ENCODE results near the gene LIPK.
"Not testable (repeated sequence)": the region's sequence is repeated elsewhere in the genome, so short reads cannot be mapped to it uniquely, and the experiment has no call there.

Gene LIPK

DNA sequence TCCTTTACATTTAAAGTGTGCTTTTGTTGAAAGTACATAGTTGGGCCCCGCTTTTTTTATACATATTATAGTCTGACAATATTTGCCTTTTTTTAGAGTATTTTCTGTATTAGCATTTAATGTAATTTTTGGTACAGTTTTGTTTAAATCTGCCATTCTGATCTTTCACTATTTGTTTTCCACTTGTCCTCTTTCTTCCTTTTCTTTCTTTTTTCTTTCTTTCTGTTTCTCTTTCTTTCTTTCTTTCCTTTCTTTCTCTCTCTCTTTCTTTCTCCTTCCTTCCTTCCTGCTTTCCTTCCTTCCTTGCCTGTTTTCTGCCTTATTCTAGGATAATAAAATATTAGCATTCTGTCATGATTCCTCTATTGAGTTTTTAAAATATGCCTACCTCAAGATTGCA, 9.5 kb downstream of the LIPK start:
- H3K9me3 ChIP-seq, result no peaks in the 10 kb centered on the region
- no peak overlapping the region for H3K4me3 ChIP-seq
- H3K27ac ChIP-seq, result no peak overlapping the region

DNA sequence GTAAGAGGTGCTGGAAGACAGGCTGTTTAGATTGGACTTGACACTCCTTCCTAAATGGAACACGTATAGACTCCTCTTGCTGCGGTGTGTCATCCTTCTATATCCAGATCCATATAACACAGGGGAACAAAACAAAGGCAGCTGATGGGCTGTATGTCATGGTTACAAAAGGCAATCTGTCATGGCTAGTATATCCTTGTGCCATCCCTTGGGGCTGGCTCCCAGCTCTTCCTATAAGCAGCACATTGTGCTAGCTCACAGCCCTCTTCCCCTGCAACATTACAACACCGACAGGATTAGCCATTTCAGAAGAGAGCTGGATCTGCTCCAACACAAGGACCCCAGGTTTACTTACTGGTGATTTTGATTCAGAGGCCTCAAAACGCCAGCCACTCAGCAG, 15.3 kb downstream of the LIPK start:
- Histone ChIP-seq H3K4me3 (no peak overlapping the region), H3K4me1 (no peaks in the 10 kb centered on the region), H3K9me3 (no peaks in the 10 kb centered on the region), H3K27me3 (no peaks in the 10 kb centered on the region), H4K20me1 (no peaks in the 10 kb centered on the region), H3K27ac (no peak overlapping the region), H3K4me2 (no peak overlapping the region), H3K36me3 (no peaks in the 10 kb centered on the region), H3K9ac (no peak overlapping the region)
- TF ChIP-seq Cebpa-rat (IDR thresholded peaks at IDR 0.05), result no peak

More for the DNA sequence above, 9.5 kb downstream of the LIPK start:
- Histone ChIP-seq H3K9ac (no peak overlapping the region), H3K4me1 (no peaks in the 10 kb centered on the region), H3K27me3 (no peaks in the 10 kb centered on the region), H3K36me3 (no peaks in the 10 kb centered on the region), H3K4me2 (no peak overlapping the region), H4K20me1 (no peaks in the 10 kb centered on the region)
- TF ChIP-seq Cebpa-rat (IDR thresholded peaks at IDR 0.05), result no peak

DNA sequence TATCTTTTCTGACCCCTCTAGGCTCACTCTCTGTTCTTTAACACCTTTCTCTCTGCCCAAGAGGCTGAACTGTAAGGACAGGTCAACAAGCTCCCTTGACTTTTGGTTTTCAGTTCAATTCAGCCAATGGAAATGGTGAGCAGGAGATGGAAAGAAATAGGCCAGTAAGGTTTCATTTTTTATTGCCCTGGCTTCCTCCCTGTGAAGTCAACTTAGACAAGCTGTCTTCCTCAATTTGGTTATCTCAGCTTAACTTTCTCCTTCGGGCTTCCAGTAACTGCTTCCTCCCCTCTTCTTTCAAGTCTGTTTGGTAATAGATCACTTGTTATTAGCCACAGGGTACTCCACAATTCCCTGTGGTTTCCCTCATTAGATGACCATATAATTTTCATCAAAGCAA, 19.7 kb downstream of the LIPK start:
- no peak overlapping the region for H3K4me3 ChIP-seq
- no peaks in the 10 kb centered on the region for H3K36me3 ChIP-seq
- no peak overlapping the region for H3K4me2 ChIP-seq
- H4K20me1 ChIP-seq, result no peaks in the 10 kb centered on the region
- H3K9ac ChIP-seq, result no peak overlapping the region
- TF ChIP-seq Cebpa-rat (IDR thresholded peaks at IDR 0.05), result no peak
- no peaks in the 10 kb centered on the region for H3K4me1 ChIP-seq
- no peaks in the 10 kb centered on the region for H3K27me3 ChIP-seq
- no peak overlapping the region for H3K27ac ChIP-seq
- H3K9me3 ChIP-seq, result no peaks in the 10 kb centered on the region; the same call in 1 of the 2 replicates

DNA sequence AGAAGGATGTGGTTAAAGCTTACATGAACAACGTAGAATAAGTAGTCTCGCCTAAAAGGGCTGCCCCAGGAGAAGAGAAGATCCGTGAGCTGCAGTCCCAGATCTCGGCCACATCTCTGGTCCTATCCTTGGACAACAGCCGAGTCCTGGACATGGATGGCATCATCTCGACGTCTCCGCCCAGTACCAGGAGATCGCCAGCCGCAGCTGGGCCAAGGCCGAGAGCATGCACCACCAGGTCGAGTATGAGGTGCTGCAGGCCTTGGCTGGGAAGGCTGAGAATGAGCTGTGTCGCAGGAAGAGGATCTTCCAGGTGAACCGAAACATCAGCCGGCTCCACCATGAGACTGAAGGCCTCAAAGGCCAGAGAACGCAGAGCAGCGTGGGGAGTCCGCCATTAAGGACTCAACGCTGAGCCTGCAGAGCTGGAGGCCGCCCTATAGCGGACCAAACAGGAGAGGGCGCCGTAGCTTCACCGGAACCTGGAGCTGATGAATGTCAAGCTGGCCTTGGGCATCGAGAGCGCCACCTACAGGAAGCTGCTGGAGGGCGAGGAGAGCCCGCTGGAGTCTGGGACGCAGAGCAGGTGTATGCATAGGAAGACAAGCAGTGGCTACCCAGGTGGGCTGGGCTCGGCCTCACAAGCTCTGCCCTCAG, 22.2 kb downstream of the LIPK start:
- peaks cover 4% of the 10 kb centered on the region for H3K4me1 ChIP-seq
- H3K36me3 ChIP-seq, result no peaks in the 10 kb centered on the region
- no peak for TF ChIP-seq Cebpa-rat (IDR thresholded peaks at IDR 0.05)
- no peak overlapping the region for H3K4me2 ChIP-seq
- H3K9ac ChIP-seq, result no peak overlapping the region
- no peak overlapping the region for H3K27ac ChIP-seq
- no peaks in the 10 kb centered on the region for H3K27me3 ChIP-seq
- no peak overlapping the region for H3K4me3 ChIP-seq
- no peaks in the 10 kb centered on the region; the same call in 1 of the 2 replicates for H3K9me3 ChIP-seq
- no peaks in the 10 kb centered on the region for H4K20me1 ChIP-seq

DNA sequence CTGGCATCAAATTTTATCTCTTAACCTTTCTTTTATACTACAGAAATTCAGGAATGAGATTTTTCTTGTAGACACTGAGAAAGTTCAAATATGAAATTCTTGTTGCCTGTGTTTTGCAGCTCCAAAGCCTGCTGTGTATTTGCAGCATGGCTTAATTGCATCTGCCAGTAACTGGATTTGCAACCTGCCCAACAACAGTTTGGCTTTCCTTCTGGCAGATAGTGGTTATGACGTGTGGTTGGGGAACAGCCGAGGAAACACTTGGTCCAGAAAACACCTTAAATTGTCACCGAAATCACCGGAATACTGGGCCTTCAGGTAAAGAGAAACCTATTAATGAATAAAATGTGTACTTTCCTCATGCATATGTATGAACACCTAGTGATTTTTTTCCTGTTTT, 24.8 kb downstream of the LIPK start:
- TF ChIP-seq Cebpa-rat (IDR thresholded peaks at IDR 0.05), result no peak
- H3K4me1 ChIP-seq, result peaks cover 9% of the 10 kb centered on the region

DNA sequence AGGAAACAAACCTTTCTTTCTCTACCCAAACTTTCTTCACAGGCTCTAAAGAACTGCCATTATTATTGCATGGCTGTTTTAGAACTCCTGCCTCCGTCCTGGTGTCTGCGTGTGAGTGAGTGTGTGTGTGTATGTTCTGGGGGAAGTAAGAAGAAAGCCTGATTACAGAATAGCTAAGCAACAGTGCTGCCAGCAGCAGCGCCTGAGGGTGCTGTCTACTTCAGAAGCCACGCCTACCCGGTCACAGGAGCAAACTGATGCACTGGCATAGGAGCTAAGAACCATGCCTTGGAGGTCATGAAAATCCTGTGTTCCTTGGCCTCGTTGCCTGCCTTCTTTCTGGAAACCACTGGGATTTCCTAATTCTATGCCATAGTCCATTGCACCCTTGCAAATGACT, 25.2 kb downstream of the LIPK start:
- H3K4me1 ChIP-seq, result peaks cover 9% of the 10 kb centered on the region
- H3K9me3 ChIP-seq, result no peaks in the 10 kb centered on the region; the same call in 1 of the 2 replicates
- H4K20me1 ChIP-seq, result no peaks in the 10 kb centered on the region
- TF ChIP-seq Cebpa-rat (IDR thresholded peaks at IDR 0.05), result no peak
- H3K9ac ChIP-seq, result no peak overlapping the region
- no peaks in the 10 kb centered on the region for H3K36me3 ChIP-seq
- no peak overlapping the region for H3K4me2 ChIP-seq
- no peak overlapping the region for H3K4me3 ChIP-seq
- no peaks in the 10 kb centered on the region for H3K27me3 ChIP-seq
- no peak overlapping the region for H3K27ac ChIP-seq

More for the DNA sequence above, 24.8 kb downstream of the LIPK start:
- H3K4me2 ChIP-seq, result no peak overlapping the region
- H3K4me3 ChIP-seq, result no peak overlapping the region
- H3K27me3 ChIP-seq, result no peaks in the 10 kb centered on the region
- no peaks in the 10 kb centered on the region for H4K20me1 ChIP-seq
- H3K36me3 ChIP-seq, result no peaks in the 10 kb centered on the region
- no peak overlapping the region for H3K27ac ChIP-seq
- H3K9ac ChIP-seq, result no peak overlapping the region
- H3K9me3 ChIP-seq, result no peaks in the 10 kb centered on the region; the same call in 1 of the 2 replicates

DNA sequence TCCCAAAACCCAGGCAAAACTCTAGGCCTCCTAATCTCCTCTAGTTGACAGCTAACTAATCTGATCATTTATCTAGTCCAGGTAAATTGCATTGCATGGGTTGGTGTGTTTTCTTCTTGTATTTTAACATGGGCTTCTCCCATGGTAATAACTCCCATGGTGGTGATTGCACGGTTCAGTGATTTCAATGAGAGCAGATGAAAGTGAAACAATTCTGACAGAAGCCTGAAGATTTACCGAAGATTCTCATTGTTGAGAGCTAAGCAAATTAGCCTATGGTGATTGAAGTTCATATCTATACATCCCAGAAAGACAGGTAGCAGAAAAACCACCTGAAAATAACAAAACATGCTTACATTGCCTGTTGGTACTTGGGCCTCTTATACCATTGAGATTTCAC, 27.2 kb downstream of the LIPK start:
- H3K36me3 ChIP-seq, result no peaks in the 10 kb centered on the region
- peaks cover 9% of the 10 kb centered on the region for H3K4me1 ChIP-seq
- H3K4me3 ChIP-seq, result no peak overlapping the region
- no peaks in the 10 kb centered on the region for H3K27me3 ChIP-seq
- no peak overlapping the region for H3K9ac ChIP-seq
- H4K20me1 ChIP-seq, result no peaks in the 10 kb centered on the region
- no peak overlapping the region for H3K27ac ChIP-seq
- no peaks in the 10 kb centered on the region; the same call in 1 of the 2 replicates for H3K9me3 ChIP-seq
- H3K4me2 ChIP-seq, result peak overlapping the region; percentile 49
- no peak for TF ChIP-seq Cebpa-rat (IDR thresholded peaks at IDR 0.05)

DNA sequence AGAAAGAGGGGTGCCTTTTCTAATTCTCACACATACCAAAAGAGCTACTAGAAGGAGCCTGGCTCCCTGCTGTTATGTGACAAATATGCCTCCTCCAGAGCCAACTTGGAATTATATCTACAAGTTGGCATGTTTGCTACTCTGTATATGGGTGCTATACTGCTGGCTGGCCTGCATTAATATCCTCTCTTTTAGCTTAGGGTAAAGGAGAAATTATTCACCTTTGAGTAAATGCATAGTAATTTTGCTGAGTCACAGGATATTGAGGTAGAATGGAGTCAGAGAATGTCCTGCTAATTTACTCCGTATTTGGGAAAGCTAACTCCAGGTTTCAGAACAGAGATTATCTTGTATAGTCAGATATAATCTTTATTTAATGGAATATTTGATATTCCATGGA, 29.6 kb downstream of the LIPK start:
- no peak for TF ChIP-seq Cebpa-rat (IDR thresholded peaks at IDR 0.05)
- Histone ChIP-seq H3K4me1 (peaks cover 16% of the 10 kb centered on the region), H3K9ac (no peak overlapping the region), H4K20me1 (no peaks in the 10 kb centered on the region), H3K4me2 (no peak overlapping the region), H3K4me3 (no peak overlapping the region), H3K27ac (no peak overlapping the region), H3K27me3 (no peaks in the 10 kb centered on the region), H3K9me3 (no peaks in the 10 kb centered on the region), H3K36me3 (no peaks in the 10 kb centered on the region)

DNA sequence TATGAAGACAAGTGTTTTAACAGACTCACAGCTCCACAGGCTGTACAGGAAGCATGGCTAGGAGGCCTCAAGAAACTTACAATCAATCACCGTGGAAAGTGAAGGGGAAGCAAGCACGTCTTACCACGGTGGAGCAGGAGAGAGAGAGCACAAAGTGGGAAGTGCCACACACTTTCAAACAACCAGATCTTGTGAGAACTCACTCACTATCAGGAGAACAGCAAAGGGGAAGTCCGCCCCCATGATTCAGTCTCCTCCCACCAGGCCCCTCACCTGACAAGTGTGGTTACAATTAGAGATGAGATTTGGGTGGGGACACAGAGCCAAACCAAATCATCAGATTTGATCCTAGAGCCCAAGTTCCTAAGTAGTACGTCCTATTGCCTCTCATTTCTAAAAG, 35.9 kb downstream of the LIPK start:
- not testable (repeated sequence) for H3K9me3 ChIP-seq, H3K36me3 ChIP-seq, H3K27ac ChIP-seq, H3K9ac ChIP-seq, H3K27me3 ChIP-seq, H3K4me1 ChIP-seq, H3K4me3 ChIP-seq, H4K20me1 ChIP-seq, H3K4me2 ChIP-seq

DNA sequence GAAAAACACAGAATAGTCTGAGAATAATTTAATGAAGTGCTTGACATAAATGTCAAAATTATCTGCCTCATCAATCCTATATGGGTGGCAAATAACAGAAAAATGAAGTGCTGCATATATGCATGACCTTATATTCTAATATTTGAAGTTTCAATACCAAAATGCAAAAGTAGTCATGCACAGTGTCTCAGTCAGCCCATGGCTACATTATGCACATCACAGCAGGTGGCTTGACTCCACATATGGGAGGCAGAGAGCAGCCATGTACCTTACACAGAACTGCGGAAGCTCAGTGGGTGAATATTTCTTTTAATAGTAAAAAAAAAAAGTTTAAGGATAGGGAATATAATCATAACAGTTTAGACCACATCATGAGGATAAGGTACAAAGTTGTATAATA, 36.4 kb downstream of the LIPK start:
- H3K27me3 ChIP-seq, result no peaks in the 10 kb centered on the region
- H3K4me2 ChIP-seq, result no peak overlapping the region
- no peak overlapping the region for H3K9ac ChIP-seq
- no peak overlapping the region for H3K4me3 ChIP-seq
- H3K36me3 ChIP-seq, result no peaks in the 10 kb centered on the region
- H4K20me1 ChIP-seq, result no peaks in the 10 kb centered on the region
- TF ChIP-seq Cebpa-rat (IDR thresholded peaks at IDR 0.05), result no peak
- H3K4me1 ChIP-seq, result peaks cover 7% of the 10 kb centered on the region
- H3K9me3 ChIP-seq, result 0 out of 2 replicates have a peak, but pooled peaks cover 8% of the 10 kb centered on the region
- H3K27ac ChIP-seq, result no peak overlapping the region

DNA sequence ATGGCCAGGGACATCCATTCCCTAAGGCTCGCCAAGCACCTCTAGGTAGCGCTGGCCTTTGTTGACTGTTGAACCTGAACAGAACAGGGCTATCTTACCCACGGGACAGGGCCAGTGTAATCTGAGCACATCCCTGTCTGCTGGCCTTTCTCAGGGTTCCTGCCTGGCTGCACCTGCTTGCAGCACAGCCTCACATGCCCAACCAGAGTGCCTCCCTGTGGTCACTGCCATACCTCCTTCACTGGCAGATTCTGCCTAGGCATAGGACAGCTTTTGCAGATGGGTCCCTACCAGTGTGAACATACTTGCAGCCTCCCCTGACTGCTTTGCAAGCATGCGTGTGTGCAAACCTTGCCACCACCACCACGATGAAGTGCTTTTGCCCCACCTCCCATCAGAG, 38.0 kb downstream of the LIPK start:
- Histone ChIP-seq H3K9me3 (0 out of 2 replicates have a peak, but pooled peaks cover 8% of the 10 kb centered on the region), H3K36me3 (no peaks in the 10 kb centered on the region), H3K4me2 (no peak overlapping the region), H3K27me3 (no peaks in the 10 kb centered on the region), H4K20me1 (no peaks in the 10 kb centered on the region), H3K27ac (no peak overlapping the region), H3K9ac (no peak overlapping the region), H3K4me3 (no peak overlapping the region), H3K4me1 (peaks cover 6% of the 10 kb centered on the region)
- TF ChIP-seq Cebpa-rat (IDR thresholded peaks at IDR 0.05), result no peak

Data from BLaER1 (cell line).